Brain microvascular endothelial cell (primary cell): ENCODE data around the gene ADAMTS14.

Experiments
- DNase-seq: peaks from one replicate; pipeline ENCODE4 v3.0.0-alpha.2; 2020
- H3K27ac ChIP-seq: fragments of 250-450 bp; sonication (Bioruptor Pico); 2 replicates; pipeline ENCODE4 v1.5.1; 2020; ENCODE audit warnings: mild to moderate bottlenecking, moderate library complexity
- H3K27me3 ChIP-seq: fragments of 250-450 bp; sonication (Bioruptor Pico); replicated peaks from 2 replicates; pipeline ENCODE4 v1.5.1; 2020; ENCODE audit warnings: mild to moderate bottlenecking
- H3K36me3 ChIP-seq: fragments of 250-450 bp; sonication (Bioruptor Pico); replicated peaks from 2 replicates; pipeline ENCODE4 v1.5.1; 2020; ENCODE audit warnings: mild to moderate bottlenecking
- H3K4me3 ChIP-seq: 2 replicates; pipeline ENCODE4 v1.5.1; 2011; ENCODE audit warnings: low read depth, mild to moderate bottlenecking, control low read depth, low read length, moderate library complexity
- CTCF ChIP-seq: IDR thresholded peaks from 2 replicates; pipeline ENCODE4 v1.5.1; 2011; ENCODE audit warnings: low read depth, mild to moderate bottlenecking, moderate library complexity, low read length, control low read depth, inconsistent platforms; ENCODE audit errors: missing control alignments
- in situ Hi-C: cut with HindIII; loops from 2 replicates; pipeline ENCODE4 v1.10.0; 2017; ENCODE audit warnings: low sequenced_read_pairs, low pct_ligation_motif_present

ADAMTS14 gene

GRCh38 chr10:70715853-70716795, 43.8 kb downstream of the ADAMTS14 start:
- Histone ChIP-seq H3K27ac (no peak overlapping the region), H3K4me3 (no peak overlapping the region), H3K36me3 (no peaks in the 10 kb centered on the region), H3K27me3 (no peaks in the 10 kb centered on the region)
- no peak for TF ChIP-seq CTCF
- DNase-seq = peak; percentile 59
- in situ Hi-C loops = no loop called here

GRCh38 chr10:70722820-70723424, 50.6 kb downstream of the ADAMTS14 start:
- no peak for TF ChIP-seq CTCF
- Histone ChIP-seq H3K27me3 (no peaks in the 10 kb centered on the region), H3K4me3 (no peak overlapping the region), H3K27ac (no peak overlapping the region), H3K36me3 (no peaks in the 10 kb centered on the region)
- in situ Hi-C loops = no loop called here
- peak; percentile 40 for DNase-seq

GRCh38 chr10:70723771-70724170, 51.5 kb downstream of the ADAMTS14 start:
- TF ChIP-seq CTCF = no peak
- no peak for DNase-seq
- in situ Hi-C loops = no loop called here
- no peak overlapping the region for H3K27ac ChIP-seq
- H3K36me3 ChIP-seq = no peaks in the 10 kb centered on the region
- no peaks in the 10 kb centered on the region for H3K27me3 ChIP-seq
- no peak overlapping the region for H3K4me3 ChIP-seq

GRCh38 chr10:70726909-70727495, 54.7 kb downstream of the ADAMTS14 start:
- H3K4me3 ChIP-seq = no peak overlapping the region
- in situ Hi-C loops = no loop called here
- H3K27me3 ChIP-seq = no peaks in the 10 kb centered on the region
- no peak overlapping the region for H3K27ac ChIP-seq
- no peak for DNase-seq
- H3K36me3 ChIP-seq = no peaks in the 10 kb centered on the region
- no peak for TF ChIP-seq CTCF

- TF ChIP-seq CTCF = no peak
- in situ Hi-C loops = no loop called here
- no peak for DNase-seq
Observed at GRCh38 chr10:70728328-70728727, 56.0 kb downstream of the ADAMTS14 start.

More at GRCh38 chr10:70728328-70728727, 56.0 kb downstream of the ADAMTS14 start:
- Histone ChIP-seq H3K4me3 (no peak overlapping the region), H3K27ac (no peak overlapping the region), H3K36me3 (no peaks in the 10 kb centered on the region), H3K27me3 (no peaks in the 10 kb centered on the region)
